ENCODE data around the gene PARS2.

PARS2 gene

GRCh38 chr1:54796902-54797301 lies 32.6 kb upstream of the PARS2 start:
- H3K9me3 ChIP-seq (ENCODE audit: insufficient read depth, low read depth, low read length), result no peaks in the 10 kb centered on the region
- H3K27me3 ChIP-seq (ENCODE audit: insufficient read depth, low read length), result peaks cover 25% of the 10 kb centered on the region
- H3K9ac ChIP-seq (ENCODE audit: low read depth, low read length), result no peak overlapping the region
- no peak overlapping the region for H3K27ac ChIP-seq (ENCODE audit: low read length)
- H3K4me3 ChIP-seq (ENCODE audit: low read length), result no peak overlapping the region
- H3K4me1 ChIP-seq (ENCODE audit: insufficient read depth, low read length), result peaks cover 15% of the 10 kb centered on the region
- no peaks in the 10 kb centered on the region for H3K36me3 ChIP-seq (ENCODE audit: insufficient read depth, low read depth, low read length)

DNA sequence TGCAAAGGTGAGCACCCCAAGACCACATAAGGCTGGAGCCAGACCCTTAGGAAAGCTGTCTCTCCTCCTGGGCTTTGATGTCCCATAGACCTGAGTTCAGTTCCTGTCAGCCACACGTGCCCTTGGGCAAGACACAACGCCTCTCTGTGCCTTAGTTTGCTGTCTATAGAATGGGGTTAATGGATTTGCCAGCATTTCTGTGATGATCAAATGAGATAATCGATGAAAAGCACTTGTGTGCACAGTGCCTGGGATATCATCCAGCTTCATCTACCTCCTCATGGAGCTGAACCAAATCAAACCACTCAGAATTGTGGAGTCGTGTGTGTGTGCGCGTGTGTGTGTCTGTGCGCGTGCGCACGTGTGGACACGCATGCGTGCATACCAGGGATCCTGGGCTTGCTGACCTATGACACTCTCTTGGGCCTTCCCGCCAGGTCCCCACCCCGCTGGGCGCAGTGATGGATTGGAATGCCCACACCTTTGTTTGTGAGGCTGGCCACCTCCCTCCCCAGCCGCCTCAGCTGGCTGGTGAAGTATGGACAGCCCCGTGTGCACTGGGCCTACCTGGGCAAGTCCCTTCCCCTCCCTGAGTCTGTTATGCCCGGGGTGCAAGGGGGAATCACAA lies 31.6 kb upstream of the PARS2 start:
- H3K27me3 ChIP-seq (ENCODE audit: insufficient read depth, low read length), result peaks cover 15% of the 10 kb centered on the region
- no peaks in the 10 kb centered on the region for H3K36me3 ChIP-seq (ENCODE audit: insufficient read depth, low read depth, low read length)
- H3K9ac ChIP-seq (ENCODE audit: low read depth, low read length), result no peak overlapping the region
- H3K4me1 ChIP-seq (ENCODE audit: insufficient read depth, low read length), result peaks cover 15% of the 10 kb centered on the region
- H3K4me3 ChIP-seq (ENCODE audit: low read length), result no peak overlapping the region
- H3K9me3 ChIP-seq (ENCODE audit: insufficient read depth, low read depth, low read length), result no peaks in the 10 kb centered on the region
- no peak overlapping the region for H3K27ac ChIP-seq (ENCODE audit: low read length)

DNA sequence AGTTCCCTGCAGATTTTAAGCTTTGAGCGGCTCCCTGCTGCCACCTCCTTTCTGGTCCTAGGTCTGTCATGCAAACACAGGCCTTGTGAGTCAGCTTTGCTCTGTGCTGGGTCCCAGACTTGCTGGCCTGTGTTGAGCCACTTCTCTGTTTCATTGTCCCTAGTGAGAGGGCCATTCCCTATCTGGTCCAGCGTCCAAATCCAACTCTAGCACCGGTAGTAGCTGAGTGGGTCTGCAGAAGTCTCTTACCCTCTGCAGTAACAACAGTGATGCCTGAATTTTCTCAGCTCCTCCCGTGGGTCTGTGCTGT lies 31.0 kb upstream of the PARS2 start:
- no peak overlapping the region for H3K27ac ChIP-seq (ENCODE audit: low read length)
- H3K36me3 ChIP-seq (ENCODE audit: insufficient read depth, low read depth, low read length), result no peaks in the 10 kb centered on the region
- H3K4me3 ChIP-seq (ENCODE audit: low read length), result no peak overlapping the region

DNA sequence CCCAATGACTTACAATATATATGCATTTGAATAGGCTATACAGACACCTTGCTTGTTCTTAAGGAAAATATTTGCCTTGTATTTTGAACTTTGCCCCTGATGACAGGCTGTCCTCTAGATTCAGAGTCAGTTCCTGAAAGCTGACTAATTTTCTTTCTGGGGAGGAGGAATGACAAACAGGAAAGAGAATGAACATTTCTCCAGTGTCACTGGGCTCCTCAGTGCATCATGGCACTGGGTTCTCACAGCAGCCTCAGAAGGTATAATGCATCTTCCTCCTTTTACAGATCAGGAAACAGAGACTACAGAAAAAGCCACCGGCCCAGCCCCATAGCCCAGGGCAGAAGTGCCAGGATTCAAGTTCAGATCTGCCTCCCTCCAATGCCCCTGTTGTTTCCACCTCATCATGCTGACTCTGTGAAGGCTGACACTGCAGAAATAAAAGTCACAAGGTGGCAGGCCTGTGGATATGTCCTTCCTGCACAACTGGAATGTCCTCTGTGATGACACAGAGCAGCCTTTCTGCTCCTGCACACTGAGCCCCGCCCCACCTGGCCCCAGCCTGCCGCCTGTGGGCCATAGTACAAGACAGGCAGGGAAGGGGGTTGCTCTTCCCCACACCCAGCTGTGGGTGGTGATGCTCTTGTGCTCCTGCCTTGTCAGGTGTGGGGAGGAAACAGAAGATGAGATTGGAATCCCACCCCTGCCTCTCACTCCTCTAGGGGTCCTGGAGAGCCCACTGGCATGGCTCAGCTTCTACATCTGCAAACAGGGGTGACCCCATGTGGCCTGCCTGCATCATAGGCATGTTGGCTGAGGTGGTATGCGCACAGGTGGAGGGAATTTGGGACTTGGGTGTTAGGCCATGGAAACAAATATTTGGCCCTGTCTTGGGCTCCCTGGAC lies 30.4 kb upstream of the PARS2 start:
- Histone ChIP-seq H3K4me1 (ENCODE audit: insufficient read depth, low read length) (peaks cover 15% of the 10 kb centered on the region), H3K27me3 (ENCODE audit: insufficient read depth, low read length) (peaks cover 3% of the 10 kb centered on the region), H3K9me3 (ENCODE audit: insufficient read depth, low read depth, low read length) (no peaks in the 10 kb centered on the region), H3K27ac (ENCODE audit: low read length) (no peak overlapping the region), H3K4me3 (ENCODE audit: low read length) (no peak overlapping the region), H3K36me3 (ENCODE audit: insufficient read depth, low read depth, low read length) (no peaks in the 10 kb centered on the region), H3K9ac (ENCODE audit: low read depth, low read length) (no peak overlapping the region)

More for the DNA sequence above, 31.0 kb upstream of the PARS2 start:
- Histone ChIP-seq H3K27me3 (ENCODE audit: insufficient read depth, low read length) (peaks cover 9% of the 10 kb centered on the region), H3K9me3 (ENCODE audit: insufficient read depth, low read depth, low read length) (no peaks in the 10 kb centered on the region), H3K4me1 (ENCODE audit: insufficient read depth, low read length) (peaks cover 15% of the 10 kb centered on the region), H3K9ac (ENCODE audit: low read depth, low read length) (no peak overlapping the region)

DNA sequence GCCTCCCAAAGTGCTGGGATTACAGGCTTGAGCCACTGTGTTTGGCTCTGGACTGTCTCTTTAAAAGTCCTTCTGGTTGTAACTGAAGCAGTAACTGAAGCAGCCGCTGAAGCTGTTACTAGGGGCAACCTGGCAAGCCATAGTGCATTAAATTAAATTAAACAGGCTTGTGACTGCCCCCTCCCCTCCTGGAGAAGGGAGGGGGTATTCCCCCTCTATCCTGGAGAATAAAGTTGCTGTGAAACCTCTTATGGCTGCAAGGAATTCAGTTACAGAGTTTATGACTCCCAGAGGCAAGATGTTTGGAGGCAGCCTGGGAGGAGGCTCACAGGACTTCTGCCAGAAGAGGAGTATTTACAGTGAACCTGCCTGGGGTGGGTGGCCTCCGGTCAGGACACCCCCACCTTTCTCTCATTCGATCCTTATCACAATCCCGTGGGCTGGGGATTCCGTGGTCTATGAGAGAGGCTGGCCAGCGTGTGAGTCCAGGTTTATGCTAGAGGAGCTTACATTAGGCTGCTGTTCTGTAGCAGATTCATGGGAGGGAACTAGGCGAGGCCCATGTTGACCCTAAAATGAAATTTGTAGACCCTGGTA lies 28.5 kb upstream of the PARS2 start:
- Histone ChIP-seq H3K4me3 (ENCODE audit: low read length) (no peak overlapping the region), H3K4me1 (ENCODE audit: insufficient read depth, low read length) (peaks cover 20% of the 10 kb centered on the region), H3K9me3 (ENCODE audit: insufficient read depth, low read depth, low read length) (no peaks in the 10 kb centered on the region), H3K27me3 (ENCODE audit: insufficient read depth, low read length) (no peaks in the 10 kb centered on the region), H3K36me3 (ENCODE audit: insufficient read depth, low read depth, low read length) (no peaks in the 10 kb centered on the region), H3K27ac (ENCODE audit: low read length) (no peak overlapping the region), H3K9ac (ENCODE audit: low read depth, low read length) (no peak overlapping the region)

DNA sequence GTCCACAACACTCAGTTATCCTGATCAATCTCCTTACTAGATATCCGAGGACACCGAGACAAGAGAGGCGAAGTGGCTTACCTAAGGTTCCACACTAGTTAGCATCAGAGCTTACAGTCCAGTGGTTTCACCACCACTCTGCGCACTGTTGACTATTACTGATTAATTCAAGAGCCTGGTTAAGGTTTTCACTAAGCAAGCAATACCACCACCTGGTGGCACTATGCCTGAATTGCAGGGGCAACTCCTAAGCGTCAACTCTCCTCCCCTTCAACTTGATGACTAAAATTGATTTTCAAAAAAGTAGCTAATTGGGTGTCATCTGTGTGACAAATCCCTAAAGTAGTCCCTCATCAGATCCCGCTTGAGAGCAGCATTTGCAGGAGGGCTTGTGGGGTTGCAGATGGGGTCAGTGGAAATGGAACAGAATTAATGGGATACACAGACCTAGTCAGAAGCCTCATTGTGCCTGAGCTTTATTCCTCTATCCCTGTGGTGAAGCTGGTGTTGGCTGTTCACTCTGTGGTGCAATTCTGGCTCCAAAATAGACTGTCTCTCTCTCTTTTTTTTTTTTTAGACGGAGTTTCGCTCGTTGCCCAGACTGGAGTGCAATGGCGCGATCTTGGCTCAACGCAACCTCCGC lies 27.7 kb upstream of the PARS2 start:
- Histone ChIP-seq H3K4me3 (ENCODE audit: low read length) (no peak overlapping the region), H3K36me3 (ENCODE audit: insufficient read depth, low read depth, low read length) (no peaks in the 10 kb centered on the region), H3K9me3 (ENCODE audit: insufficient read depth, low read depth, low read length) (no peaks in the 10 kb centered on the region), H3K27ac (ENCODE audit: low read length) (no peak overlapping the region), H3K27me3 (ENCODE audit: insufficient read depth, low read length) (no peaks in the 10 kb centered on the region), H3K9ac (ENCODE audit: low read depth, low read length) (no peak overlapping the region), H3K4me1 (ENCODE audit: insufficient read depth, low read length) (peaks cover 20% of the 10 kb centered on the region)

- H3K9ac ChIP-seq (ENCODE audit: low read depth, low read length), result no peak overlapping the region
- H3K36me3 ChIP-seq (ENCODE audit: insufficient read depth, low read depth, low read length), result no peaks in the 10 kb centered on the region
- no peak overlapping the region for H3K27ac ChIP-seq (ENCODE audit: low read length)
- H3K9me3 ChIP-seq (ENCODE audit: insufficient read depth, low read depth, low read length), result no peaks in the 10 kb centered on the region
- H3K27me3 ChIP-seq (ENCODE audit: insufficient read depth, low read length), result peaks cover 2% of the 10 kb centered on the region
- 0 out of 2 replicates have a peak, but pooled peaks cover 5% of the 10 kb centered on the region for H3K4me1 ChIP-seq (ENCODE audit: insufficient read depth, low read length)
- no peak overlapping the region for H3K4me3 ChIP-seq (ENCODE audit: low read length)
Observed at GRCh38 chr1:54788459-54788858, 24.1 kb upstream of the PARS2 start.

DNA sequence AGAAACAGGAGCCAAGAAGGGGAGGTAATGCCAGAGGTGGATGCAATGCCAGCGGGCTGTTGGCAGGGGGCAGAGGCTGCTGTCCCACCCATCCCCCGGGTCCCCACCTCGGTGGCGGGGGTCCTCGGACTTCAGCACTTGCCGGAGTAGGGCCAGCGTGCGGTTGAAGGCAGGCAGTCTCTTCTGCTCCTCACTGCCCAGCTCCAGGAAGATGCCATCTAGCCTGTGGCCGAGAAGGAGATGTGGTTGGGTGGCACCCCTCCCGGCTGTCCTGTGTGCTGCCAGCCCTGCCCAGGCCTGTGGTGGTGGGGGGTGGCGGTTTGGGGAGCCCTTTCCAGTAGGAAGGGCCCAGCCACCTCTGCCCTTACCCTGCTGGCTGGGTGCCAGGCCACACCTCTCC lies 23.3 kb upstream of the PARS2 start:
- Histone ChIP-seq H3K27ac (ENCODE audit: low read length) (no peak overlapping the region), H3K9me3 (ENCODE audit: insufficient read depth, low read depth, low read length) (no peaks in the 10 kb centered on the region), H3K9ac (ENCODE audit: low read depth, low read length) (no peak overlapping the region), H3K4me3 (ENCODE audit: low read length) (no peak overlapping the region), H3K27me3 (ENCODE audit: insufficient read depth, low read length) (peaks cover 11% of the 10 kb centered on the region), H3K4me1 (ENCODE audit: insufficient read depth, low read length) (0 out of 2 replicates have a peak, but pooled peaks cover 5% of the 10 kb centered on the region), H3K36me3 (ENCODE audit: insufficient read depth, low read depth, low read length) (no peaks in the 10 kb centered on the region)

- Histone ChIP-seq H3K36me3 (ENCODE audit: insufficient read depth, low read depth, low read length) (no peaks in the 10 kb centered on the region), H3K9ac (ENCODE audit: low read depth, low read length) (no peak overlapping the region), H3K9me3 (ENCODE audit: insufficient read depth, low read depth, low read length) (no peaks in the 10 kb centered on the region), H3K4me3 (ENCODE audit: low read length) (no peak overlapping the region), H3K27me3 (ENCODE audit: insufficient read depth, low read length) (peaks cover 19% of the 10 kb centered on the region), H3K4me1 (ENCODE audit: insufficient read depth, low read length) (0 out of 2 replicates have a peak, but pooled peaks cover 5% of the 10 kb centered on the region), H3K27ac (ENCODE audit: low read length) (no peak overlapping the region)
Observed at GRCh38 chr1:54786778-54787177, 22.5 kb upstream of the PARS2 start.

DNA sequence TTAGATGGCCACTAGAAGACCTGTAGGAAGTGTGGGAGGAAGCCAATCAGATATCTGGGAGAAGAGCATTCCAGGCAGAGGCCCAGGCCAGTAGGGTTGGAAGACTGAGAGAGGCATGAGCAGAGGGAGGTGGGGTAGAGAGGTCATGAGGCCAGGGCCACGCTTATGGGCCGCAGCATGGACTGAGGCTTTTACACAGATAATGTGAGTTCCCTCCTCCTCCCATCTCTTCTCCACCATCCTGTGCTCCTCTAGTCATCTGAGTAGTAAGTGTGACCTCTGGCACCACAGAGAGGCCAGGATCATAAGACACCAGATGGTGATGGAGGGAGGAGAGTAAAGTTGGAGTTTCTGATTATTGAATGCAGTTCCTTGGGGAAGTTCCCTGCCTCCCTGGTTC lies 19.7 kb upstream of the PARS2 start:
- no peak overlapping the region for H3K4me3 ChIP-seq (ENCODE audit: low read length)
- no peaks in the 10 kb centered on the region for H3K9me3 ChIP-seq (ENCODE audit: insufficient read depth, low read depth, low read length)
- H3K27me3 ChIP-seq (ENCODE audit: insufficient read depth, low read length), result peaks cover 46% of the 10 kb centered on the region
- H3K9ac ChIP-seq (ENCODE audit: low read depth, low read length), result no peak overlapping the region
- H3K27ac ChIP-seq (ENCODE audit: low read length), result no peak overlapping the region
- H3K36me3 ChIP-seq (ENCODE audit: insufficient read depth, low read depth, low read length), result no peaks in the 10 kb centered on the region
- 0 out of 2 replicates have a peak, but pooled peaks cover 3% of the 10 kb centered on the region for H3K4me1 ChIP-seq (ENCODE audit: insufficient read depth, low read length)

DNA sequence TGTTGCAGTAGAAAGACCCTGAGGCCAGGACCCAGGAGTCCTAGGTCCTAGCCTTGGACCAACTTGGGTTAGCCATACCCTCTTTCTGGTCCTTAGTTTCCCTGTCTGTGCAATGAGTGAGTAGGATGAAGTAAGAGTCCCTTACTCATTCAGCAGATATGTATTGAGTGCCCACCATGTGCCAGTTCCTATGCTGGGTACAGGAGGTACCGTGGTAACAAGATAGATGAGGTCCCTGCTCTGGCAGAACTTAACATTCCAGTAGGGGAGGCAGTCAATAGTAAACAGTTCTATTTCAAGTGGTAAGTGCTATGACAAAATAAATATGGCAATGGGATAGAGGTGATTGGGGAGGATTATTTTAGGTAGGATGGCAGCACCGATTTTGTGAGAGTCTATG lies 18.3 kb upstream of the PARS2 start:
- H3K4me3 ChIP-seq (ENCODE audit: low read length), result no peak overlapping the region
- peaks cover 59% of the 10 kb centered on the region for H3K27me3 ChIP-seq (ENCODE audit: insufficient read depth, low read length)

More for the DNA sequence above, 18.3 kb upstream of the PARS2 start:
- no peaks in the 10 kb centered on the region for H3K36me3 ChIP-seq (ENCODE audit: insufficient read depth, low read depth, low read length)
- H3K9ac ChIP-seq (ENCODE audit: low read depth, low read length), result no peak overlapping the region
- H3K27ac ChIP-seq (ENCODE audit: low read length), result no peak overlapping the region
- no peaks in the 10 kb centered on the region for H3K9me3 ChIP-seq (ENCODE audit: insufficient read depth, low read depth, low read length)
- no peaks in the 10 kb centered on the region for H3K4me1 ChIP-seq (ENCODE audit: insufficient read depth, low read length)

Data from iPS-20b (cell line).